ENCODE results near the gene IFNL2.
"Not testable (repeated sequence)": the region's sequence is repeated elsewhere in the genome, so short reads cannot be mapped to it uniquely, and the experiment has no call there.

Gene IFNL2

DNA sequence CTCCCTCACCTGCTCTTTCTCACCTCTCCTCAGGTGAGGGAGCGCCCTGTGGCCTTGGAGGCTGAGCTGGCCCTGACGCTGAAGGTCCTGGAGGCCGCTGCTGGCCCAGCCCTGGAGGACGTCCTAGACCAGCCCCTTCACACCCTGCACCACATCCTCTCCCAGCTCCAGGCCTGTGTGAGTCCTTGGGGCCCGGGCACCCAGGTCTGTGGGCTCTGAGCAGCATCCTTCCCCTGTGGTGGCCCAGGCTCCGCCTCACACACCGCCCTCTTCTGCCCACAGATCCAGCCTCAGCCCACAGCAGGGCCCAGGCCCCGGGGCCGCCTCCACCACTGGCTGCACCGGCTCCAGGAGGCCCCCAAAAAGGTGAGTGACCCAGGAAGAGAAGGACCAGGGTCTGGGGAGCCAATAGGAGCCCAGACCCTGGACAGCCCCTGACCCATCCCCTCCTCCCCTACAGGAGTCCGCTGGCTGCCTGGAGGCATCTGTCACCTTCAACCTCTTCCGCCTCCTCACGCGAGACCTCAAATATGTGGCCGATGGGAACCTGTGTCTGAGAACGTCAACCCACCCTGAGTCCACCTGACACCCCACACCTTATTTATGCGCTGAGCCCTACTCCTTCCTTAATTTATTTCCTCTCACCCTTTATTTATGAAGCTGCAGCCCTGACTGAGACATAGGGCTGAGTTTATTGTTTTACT is 29.9 kb downstream of the IFNL2 start:
- peak; percentile 27 to 34 for DNase-seq

DNA sequence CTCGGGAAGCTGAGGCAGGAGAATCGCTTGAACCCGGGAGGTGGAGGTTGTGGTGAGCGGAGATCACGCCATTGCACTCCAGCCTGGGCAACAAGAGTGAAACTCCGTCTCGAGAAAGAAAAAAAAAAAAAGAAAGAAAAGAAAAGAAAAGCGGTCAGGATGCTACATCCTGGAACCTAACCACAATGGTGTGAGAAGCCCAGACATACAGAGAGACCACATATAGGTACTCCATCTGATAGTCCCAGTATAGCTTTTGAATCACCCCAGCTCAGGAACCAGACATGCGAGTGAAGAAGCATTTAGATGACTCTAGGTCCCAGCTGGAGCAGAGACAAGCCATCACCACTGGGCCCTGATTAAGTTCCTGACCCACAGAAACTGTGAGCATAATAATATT is 31.2 kb downstream of the IFNL2 start:
- no peak for DNase-seq

DNA sequence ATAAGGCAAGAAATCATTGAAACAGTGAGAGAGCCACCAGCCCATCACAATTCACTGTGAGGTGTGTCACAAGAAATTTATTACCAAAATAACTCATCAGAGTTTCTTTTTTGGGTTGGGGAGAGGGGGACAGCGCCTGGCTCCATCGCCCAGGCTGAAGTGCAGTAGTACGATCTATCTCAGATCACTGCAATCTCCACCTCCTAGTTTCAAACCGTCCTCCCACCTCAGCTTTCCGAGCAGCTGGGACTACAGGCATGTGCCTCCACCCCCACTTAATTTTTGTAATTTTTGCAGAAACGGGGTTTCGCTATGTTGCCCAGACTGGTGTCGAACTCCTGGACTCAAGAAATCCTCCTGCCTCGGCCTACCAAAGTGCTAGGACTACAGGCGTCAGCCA is 31.6 kb downstream of the IFNL2 start:
- DNase-seq = no peak

DNA sequence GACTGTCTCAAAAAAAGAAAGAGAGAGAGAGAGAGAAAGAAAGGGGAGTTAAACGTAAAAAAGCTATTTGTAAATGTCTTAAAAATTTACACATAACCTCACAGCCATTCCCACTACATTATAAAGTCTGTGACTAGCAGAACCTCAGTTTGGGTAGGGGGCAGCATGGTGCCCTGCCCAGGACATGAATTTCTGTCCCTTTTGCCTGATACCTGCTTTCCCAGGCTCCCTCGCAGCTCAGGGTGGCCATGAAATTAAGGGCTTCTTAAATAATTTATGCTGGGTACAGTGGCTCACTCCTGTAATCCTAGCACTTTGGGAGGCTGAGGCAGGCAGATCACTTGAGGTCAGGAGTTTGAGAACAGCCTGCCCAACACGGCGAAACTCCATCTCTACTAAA is 32.8 kb downstream of the IFNL2 start:
- no peak for DNase-seq

DNA sequence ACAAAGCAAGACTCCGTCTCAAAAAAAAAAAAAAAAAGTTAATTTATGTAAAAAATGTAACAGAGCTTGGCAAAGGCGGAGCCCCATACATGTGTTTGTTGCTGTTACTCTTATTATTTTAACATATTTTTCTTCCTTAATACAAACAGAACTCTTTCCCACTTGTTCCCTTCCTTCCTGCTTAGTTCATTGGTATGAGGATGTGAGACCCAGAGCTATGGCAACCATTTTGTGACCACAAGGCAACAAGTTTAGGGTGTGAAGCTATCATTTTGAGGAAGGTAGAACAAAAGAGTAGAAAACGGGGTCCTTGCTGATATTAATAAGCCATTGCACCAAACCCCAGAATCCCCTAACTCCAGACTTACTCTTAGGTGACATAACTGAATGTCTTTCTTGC is 33.4 kb downstream of the IFNL2 start:
- no peak for DNase-seq

DNA sequence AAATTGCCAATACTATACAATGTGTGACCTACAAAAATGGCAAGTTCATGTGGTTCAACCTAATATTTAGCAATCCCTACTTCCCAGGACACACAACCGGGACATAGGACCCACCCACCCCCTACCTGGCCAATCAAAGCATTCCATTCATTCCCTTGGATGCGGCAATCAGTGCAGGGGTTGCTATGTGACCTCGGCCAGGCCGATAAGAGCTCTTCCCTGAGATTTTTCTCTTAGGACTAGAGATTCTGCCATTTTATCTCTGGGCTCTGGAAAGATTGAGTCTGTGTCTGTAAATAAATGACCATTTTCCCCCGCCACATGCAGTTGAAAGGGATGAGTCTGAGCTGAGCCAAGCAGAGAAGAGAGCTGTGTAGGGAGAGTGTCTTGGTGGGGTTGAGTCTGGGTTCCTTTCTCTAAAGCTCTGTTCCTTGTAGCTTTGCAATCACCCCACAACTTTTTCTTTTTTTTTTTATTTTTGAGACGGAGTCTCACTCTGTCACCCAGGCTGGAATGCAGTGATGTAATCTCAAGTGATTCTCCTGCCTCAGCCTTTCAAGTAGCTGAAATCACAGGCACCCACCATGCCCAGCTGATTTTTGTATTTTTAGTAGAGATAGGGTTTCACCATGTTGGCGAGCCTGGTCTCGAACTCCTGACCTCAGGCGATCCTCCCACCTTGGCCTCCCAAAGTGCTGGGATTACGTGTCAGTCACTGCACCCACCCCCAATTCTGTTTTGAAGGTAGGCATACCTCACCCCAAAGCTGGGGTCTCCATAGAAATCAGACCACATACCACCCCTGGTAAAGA is 35.4 kb downstream of the IFNL2 start:
- DNase-seq = no peak

DNA sequence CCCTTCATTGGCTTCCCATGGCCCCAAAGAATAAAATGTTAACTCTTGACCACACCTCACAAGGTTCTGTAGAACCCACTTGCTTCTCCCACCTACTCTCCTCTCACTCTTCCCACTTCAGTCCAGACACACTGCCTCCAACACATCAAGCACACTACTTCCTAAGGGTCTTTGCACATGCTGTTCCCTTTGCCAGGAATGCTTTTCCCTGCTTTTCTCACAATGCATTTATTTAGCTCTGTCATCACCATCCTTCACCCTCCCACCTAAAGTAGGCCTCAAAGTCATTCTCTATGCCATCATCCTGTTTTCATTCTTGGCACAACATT is 36.0 kb downstream of the IFNL2 start:
- no peak for DNase-seq

DNA sequence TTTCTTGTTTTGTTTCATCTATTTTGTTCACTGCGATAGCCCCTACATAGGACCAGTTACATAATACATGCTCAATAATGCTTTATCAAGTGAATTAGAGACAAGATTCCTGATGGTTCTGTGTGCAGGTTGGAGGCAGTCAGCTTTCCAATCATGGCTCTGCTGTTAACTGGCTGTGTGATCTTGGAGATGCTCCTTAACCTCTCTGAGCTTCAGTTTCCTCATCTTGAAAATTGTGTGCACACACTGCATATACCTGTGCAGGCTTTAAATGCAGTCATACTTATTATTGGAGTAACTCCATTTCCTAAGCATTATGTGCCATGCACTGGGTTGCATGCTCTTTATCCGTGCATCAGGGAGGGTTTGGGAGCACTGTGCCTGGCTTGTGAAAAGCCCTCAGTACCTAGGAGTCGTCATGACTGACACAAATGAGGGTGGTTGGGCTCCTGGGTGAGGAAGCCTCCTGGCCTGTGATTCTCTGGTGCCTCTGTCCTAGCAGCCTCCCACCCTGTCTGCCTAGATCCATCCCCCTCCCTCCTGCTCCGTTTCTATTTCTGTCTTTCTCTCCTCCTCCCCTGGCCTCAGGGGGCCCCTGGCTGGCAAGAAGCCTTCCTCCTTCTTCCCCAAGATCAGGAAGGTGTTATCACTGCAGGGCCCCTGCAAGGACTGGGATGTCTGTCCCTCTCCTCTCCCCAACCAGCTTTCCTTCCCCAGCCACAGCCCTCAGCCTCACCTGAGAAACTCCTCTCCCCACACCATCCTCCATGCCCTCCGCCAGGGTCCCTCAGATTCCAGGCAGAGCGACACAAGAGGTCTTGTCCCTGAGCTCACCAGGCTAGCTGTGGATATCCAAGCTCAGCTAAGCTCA is 36.7 kb downstream of the IFNL2 start:
- DNase-seq = no peak

DNA sequence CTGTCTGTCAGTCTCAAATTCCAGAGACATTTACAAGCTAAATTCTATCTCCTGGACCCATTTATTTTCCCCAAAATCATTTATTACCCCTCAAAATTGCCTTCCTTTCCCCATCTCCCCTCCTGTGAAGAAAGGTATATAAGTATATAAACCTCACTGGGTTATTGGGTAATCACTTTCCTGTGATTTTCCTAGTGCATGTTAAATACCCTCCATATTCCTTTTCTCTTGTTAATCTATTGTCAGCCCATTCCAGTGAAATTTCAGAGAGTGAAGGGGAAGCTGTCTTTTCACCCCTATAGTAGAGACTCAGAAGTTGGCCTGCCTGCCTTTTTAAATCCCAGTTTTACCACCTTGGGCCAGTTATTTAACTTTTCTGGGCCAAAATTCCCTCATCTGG is 37.9 kb downstream of the IFNL2 start:
- no peak for DNase-seq

DNA sequence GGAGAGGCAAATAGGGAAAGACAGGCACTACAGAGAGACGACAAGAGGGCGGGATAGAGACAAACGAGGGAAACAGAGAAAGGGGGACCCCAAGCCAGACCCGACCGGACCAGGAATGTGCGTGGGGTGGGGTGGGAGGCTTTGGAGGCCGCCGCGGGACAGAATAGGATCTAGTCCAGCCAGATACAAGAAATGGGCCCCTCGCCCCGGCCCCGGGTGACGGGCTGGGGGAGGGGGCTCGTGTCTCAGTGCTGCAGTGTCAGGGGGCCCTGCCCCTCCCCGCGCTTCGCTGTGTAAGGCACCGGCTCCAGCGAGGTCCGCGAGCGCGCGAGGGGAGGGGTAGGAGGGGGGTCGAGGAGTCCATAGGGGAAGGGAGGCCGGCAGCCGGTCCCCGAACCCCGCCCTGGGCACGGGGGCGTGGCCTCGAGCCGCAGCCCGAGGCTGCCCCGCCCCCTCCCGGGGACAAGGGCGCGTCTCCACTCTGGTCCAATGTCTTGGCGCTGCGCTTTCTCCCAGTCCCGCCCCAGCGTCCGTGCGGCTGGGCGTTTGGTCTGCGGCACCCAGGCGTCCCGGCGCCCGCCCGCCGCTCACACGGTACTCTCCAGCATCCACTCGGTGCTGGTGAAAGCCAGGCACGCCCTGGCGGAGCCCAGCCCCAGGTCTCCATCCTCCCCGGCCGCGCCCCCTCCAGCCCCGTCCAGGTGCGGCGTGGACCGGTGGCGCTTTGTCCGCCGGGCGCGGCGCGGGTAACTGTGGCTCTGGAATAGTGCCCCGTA is 39.0 kb downstream of the IFNL2 start:
- DNase-seq = no peak

DNA sequence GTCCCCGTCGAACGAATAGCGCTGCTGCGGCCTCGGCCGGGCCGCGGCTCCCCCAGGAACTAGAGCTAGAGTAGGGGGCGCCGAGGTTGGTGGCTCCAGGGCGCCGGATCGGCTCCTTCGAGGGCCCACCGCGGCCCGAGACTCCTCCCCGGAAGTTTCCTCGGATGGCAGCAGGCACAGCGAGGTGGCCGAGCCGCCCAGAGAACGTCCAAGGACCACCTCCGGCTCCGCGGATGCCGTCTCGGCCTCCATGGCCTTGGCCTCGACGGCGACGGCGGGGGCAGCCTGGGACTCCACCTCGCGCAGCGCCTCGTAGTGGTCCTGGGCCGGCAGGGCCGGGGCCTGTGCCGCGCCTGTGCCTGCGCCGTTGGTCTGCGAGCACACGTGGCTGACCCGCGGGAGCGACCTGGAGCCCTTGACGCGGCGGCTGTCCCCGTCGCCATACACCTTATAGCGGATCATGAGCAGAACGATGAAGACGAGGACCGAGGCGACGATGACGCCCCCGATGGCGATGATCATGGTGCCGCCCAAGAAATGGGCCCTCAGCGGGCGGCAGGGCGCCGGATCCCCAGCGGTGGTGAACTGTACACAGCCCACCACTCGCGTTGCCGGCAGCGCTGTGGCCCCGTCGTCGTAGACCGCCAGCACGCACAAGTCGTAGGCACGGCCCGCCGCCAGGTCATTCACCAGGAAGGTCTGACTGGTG is 39.8 kb downstream of the IFNL2 start:
- DNase-seq = no peak

DNA sequence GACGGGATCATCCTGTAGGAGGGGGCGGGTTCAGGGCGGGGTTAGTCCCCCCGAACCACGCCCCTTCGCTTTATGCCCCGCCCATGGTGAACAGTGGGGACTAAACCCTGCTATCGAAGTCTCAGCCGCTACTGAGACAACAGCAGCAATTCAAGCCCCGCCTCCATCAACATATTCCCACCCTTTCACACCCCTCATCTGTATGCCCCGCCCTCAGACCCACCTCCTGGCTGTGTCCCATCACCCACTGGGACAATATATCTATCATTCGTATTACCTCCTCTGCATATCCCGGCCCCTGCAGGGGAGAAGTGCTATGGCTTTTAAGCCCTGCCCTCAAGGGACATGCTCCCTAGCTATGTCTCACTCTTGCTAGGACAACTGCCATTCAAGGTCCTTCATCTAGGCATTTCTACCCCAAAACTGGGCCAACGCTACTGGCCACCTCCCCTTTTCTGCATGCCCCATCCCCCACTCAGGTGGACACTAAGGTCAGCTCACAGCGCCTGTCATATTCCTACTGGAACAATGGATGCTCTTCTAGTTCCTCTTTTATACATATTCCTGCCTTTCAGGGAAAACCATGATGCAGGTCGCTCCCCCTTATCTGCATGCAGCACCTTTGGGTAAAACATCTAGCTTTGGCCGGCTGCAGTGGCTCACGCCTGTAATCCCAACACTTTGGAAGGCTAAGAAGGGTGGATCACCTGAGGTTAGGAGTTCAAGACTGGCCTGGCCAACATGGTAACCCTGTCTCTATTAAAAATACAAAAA is 40.5 kb downstream of the IFNL2 start:
- no peak for DNase-seq

DNA sequence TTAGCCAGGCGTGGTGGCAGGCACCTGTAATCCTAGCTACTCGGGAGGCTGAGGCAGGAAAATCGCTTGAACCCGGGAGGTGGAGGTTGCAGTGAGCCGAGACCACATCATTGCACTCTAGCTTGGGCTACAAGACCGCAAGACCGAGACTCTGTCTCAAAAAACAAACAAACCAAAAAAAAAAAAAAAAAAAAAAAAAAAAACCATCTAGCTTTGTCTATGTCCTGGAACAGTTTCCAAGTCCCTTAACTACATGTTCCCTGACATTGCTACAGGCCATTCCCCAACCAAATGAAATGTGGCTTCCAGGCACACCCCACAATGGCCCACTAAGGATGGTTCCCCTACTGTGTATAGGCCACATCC is 41.1 kb downstream of the IFNL2 start:
- DNase-seq = not testable (repeated sequence)

DNA sequence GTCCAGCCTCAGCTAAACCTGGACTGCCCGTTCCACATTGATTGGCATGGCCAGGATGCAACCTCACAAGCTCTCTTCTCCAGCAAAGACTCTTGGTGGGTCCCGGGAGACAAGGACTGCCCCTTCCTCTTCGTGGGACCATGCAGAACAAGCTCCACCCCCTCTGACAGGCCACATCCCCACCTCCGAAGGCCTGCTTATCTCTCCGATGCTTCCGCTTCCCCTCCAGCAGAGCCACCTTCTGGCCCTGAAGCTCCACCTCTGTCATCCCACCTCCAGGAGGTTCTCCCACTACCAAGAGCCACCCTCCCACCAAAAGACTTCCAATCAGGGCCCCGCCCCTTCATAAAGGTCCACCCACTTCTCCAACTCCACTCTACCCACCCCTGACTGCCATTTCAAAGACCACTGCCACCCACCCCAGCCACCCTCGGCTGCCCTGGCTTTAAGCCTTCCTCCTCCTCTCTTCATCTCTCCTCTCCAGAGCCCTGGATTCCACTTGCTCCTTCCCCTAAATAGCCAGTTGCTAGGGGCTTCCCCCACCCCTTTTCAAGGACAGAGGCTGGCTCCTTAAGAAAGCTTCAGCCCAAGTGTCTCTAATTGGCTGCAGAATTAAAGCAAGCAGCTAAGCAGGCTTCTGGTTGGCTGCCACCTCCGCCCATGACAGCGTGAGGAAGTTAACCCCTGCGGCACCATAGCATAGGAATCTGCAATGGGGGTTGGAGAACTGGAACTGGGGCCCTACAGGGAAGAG is 42.5 kb downstream of the IFNL2 start:
- no peak for DNase-seq

DNA sequence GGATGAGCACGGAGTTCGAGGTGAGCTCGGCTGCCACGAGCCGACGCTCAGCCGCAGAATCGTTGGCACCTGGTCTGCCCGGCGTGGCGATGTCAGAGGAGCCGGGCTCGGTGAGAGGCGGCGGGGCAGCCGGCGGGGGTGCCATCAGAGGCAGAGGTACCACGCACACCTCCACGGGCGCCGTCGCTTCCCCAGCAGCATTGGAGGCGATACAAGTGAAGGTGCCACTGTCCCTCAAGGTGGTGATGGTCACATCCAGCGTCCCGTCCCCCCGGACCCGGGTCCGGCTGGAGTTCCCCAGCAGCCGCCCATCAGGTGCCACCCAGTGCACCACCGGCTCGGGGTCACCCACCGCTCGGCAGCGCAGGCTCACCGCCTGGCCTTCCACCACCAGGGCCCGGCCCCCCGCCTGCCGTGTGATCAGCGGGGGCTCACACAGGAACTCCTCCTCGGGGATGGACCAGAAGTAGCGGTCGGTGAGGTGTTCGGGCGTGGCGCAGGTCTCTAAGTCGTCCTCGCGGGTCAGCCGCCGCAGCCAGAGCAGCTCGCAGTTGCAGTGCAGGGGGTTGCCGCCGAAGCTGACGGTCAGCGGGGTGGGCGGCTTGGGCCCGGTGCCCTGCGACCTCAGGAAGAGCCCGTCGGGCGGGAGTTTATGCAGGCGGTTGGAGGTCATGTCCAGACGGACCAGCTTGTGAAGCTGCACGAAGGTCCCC is 46.0 kb downstream of the IFNL2 start:
- no peak for DNase-seq

DNA sequence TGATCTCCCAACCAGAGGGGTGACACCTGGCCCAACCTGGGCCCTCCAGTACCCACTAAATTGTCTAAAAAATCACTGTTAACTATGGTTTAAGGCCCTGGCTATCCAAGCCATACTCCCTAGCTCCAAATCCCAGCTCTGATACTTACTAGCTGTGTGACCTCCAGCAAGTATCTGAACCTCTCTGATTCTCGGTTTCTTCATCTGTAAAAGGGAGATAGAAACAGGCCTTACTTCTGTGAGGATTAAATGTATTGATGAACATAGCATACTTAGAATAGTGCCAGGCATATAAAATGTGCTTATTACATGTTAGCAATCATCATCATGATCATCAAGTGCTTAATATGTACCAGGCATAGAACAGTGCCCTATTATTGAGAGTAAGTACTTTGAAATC is 47.7 kb downstream of the IFNL2 start:
- DNase-seq = no peak

DNA sequence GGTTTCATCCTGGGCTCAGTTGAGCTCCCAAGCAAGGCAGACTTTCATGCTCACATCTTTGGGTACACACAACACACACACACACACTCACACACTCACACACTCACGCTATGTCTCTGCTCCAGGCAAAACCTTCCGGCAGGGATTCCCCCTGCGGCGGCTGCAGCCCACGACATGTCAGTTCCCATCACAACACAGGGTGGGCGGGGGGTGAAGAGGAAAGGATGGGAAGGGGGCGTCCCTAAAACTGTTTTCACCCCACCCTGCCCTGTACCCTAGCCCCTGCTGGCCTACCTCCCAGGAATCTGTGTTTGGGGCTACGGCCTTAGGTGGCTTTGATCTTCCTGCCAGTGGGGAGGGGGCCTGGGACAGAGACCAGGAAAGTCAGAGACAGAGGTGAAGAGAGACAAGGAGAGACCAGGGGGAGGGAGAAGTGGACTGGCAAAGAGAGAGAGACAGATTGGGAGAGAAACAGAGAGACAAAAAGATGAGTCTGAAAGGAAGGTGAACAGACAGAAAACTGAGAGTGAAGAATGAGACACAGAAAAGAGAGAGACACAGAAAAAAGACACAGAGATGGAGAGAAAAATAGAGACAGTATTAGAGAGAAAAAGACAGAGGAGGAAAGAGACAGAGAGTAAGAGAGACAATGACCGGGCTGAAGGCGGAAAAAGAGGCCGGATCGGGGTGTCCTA is 48.6 kb downstream of the IFNL2 start:
- DNase-seq = no peak

DNA sequence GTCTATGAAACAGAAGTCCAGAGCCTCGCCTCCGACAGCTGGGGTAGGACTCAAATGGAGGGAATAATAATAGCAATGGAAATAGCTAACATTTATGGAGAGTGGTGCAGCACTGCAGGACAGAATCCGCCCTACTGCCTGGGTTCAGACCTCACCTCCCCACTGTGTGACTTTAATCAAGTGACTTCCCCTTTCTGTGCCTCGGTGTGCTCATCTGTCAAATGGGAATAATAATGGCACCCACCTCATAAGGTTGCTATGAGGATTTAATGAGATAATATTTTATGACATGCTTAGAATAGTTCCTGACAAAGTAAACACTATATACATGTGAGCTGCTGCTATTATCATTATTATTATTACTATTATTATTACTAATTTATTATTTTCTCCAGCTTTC is 49.3 kb downstream of the IFNL2 start:
- DNase-seq = no peak

DNA sequence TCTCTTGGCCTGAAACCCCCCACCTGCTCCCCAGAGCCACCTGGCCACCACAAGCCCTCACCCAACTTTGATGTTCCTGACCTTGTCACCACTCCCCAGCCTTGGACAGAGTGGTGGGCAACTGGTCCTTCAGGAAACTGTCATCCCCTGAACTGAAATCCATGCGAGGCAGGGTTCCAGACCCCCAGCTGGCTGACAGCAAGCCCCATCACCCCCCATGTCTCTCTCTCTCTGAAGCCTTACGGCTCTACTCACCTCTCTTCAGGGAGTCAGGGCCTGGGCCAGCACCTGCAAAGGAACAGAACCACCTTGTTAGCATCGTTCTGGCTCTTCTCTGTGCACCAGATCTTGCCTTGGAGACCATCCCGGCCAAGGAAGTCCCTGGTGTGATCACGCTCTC is 49.9 kb downstream of the IFNL2 start:
- DNase-seq = no peak

DNA sequence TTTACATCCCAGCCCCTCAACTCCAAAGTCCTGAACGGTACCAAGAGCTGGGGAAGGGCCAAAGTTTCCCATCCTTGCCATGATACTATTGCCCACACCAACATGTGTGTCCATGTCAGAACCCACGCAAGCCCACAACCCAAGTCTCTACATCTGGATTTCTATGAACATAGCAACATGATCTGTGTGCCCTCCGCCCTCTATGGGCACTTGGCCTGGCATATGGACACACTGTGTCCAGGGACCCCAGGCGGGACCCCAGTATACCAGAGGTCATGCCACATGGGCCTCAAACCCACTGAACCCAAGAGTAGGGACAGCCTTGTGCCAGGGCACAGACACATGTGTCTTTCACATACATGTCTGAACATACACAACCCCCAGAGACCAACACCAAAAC is 50.5 kb downstream of the IFNL2 start:
- DNase-seq = no peak

All from stimulated activated CD4-positive, alpha-beta T cell treated with anti-CD3 and anti-CD28 coated beads, Interleukin-2, amount 100 ng/mL, for 24 hours (primary cell).